ENCODE data around the gene APPBP2. TPM values are rescaled to one million over a fixed set of nuclear protein-coding genes. Genes with fewer than 3 reads are reported as not detected.

Gene APPBP2
- total and polyA plus RNA-seq, 2 of the 8 experiments (the other 6 are each of a cell fraction or from before 2014, with no cell fraction given): 3.3 to 18.0 TPM

DNA sequence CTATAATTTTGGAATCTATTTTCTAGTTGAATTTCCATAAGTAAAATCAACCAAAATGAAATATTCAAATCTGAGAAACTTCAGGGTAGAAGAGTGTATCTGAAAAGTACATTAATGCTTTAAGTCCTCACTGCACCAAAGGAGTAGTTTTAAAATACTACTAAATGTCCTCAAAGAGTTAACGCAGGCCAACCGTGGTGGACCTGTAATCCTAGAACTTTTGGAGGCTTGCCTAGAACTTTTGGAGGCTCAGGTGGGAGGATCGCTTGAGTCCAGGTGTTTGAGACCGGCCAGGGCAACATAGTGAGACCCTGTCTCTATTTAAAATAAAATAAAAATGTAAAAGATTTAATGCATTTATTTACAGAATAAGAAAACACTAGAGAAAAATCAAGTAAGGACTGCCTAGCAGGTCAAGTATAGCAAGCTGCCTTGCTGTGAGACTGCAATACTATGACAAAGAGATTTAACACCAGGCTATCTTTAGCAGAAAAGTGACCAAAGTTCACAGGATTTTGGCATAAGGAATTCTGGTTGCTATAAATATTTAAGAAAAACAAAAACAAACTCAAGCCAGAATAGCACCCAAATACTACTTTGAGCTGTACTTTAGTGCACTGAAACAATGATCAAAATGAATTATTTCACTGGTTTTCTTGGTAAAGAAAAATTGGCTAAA lies 62.7 kb downstream of the APPBP2 start:
- H4K5ac ChIP-seq (ENCODE audit: insufficient read length, low read depth, low read length): no peak overlapping the region
- no peaks in the 10 kb centered on the region for H3K27me3 ChIP-seq (replicated peaks in 1 of 4; ENCODE audit: control insufficient read depth in 3 of 4, extremely low read depth in 1 of 4, insufficient read depth in 3 of 4, low read length in 3 of 4)
- no peak overlapping the region for H3K56ac ChIP-seq (replicated peaks; ENCODE audit: insufficient read length, low read depth, low read length)
- no peak overlapping the region for H3K9ac ChIP-seq (replicated peaks in 1 of 4; ENCODE audit: extremely low read depth in 1 of 4, low read depth in 3 of 4, low read length in 3 of 4)
- no peak overlapping the region for H2BK12ac ChIP-seq (ENCODE audit: low read depth, low read length)
- H4K20me1 ChIP-seq (replicated peaks in 1 of 2; ENCODE audit: control insufficient read depth in 1 of 2, insufficient read depth in 2 of 2, low read length in 2 of 2): no peaks in the 10 kb centered on the region
- 98% methylated on average over 4 of the region's 4 CpGs; no CpG with 5 or more reads in 1 of the 2 experiments for WGBS, 2 experiments (ENCODE audit: extremely low coverage in 1 of 2, insufficient coverage in 1 of 2, insufficient read length in 1 of 2, insufficient replicate concordance in 2 of 2, low coverage in 1 of 2, low lambda C conversion rate in 2 of 2, missing lambda C conversion rate in 1 of 2)
- POLR2A ChIA-PET (ENCODE audit: partially characterized antibody): no interaction called here
- H3K23ac ChIP-seq (ENCODE audit: insufficient read length): no peak overlapping the region
- peaks cover 5 to 56% (median 11%) of the 10 kb centered on the region in 4 experiments; a peak in 7 of 8 replicates for H3K36me3 ChIP-seq (ENCODE audit: control insufficient read depth in 2 of 4, insufficient read depth in 4 of 4, low read length in 3 of 4)
- no peak overlapping the region for H4K8ac ChIP-seq (ENCODE audit: extremely low read depth, insufficient read depth, low read length)
- no peak overlapping the region for H2BK15ac ChIP-seq (ENCODE audit: low read length)
- no peak for TF ChIP-seq EZH2 (IDR thresholded peaks at IDR 0.05; ENCODE audit: low read depth, low read length, severe bottlenecking)
- TF ChIP-seq, protein P1, sequence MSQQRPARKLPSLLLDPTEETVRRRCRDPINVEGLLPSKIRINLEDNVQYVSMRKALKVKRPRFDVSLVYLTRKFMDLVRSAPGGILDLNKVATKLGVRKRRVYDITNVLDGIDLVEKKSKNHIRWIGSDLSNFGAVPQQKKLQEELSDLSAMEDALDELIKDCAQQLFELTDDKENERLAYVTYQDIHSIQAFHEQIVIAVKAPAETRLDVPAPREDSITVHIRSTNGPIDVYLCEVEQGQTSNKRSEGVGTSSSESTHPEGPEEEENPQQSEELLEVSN (IDR thresholded peaks at IDR 0.05): no peak
- no peak for TF ChIP-seq RFX5 (IDR thresholded peaks at IDR 0.05; ENCODE audit: borderline replicate concordance, low read depth, low read length)
- TF ChIP-seq GABPA (IDR thresholded peaks at IDR 0.05; ENCODE audit: borderline replicate concordance, insufficient read depth, low read length): no peak
- TF ChIP-seq MAFK (IDR thresholded peaks at IDR 0.05; ENCODE audit: low read depth, low read length): no peak
- TF ChIP-seq YY1 (IDR thresholded peaks at IDR 0.05; ENCODE audit: low read depth, low read length): no peak
- TF ChIP-seq SIRT6 (IDR thresholded peaks at IDR 0.05; ENCODE audit: low read length): no peak
- no peak for TF ChIP-seq TAF7 (optimal IDR thresholded peaks at IDR 0.05; ENCODE audit: borderline replicate concordance, low read depth, low read length)
- H3K4me1 ChIP-seq (replicated peaks in 1 of 4; ENCODE audit: control insufficient read depth in 3 of 4, insufficient read depth in 4 of 4, low read length in 3 of 4): no peaks in the 10 kb centered on the region
- H3K23me2 ChIP-seq (ENCODE audit: low read depth, low read length): no peaks in the 10 kb centered on the region
- H2BK120ac ChIP-seq (replicated peaks; ENCODE audit: low read depth, low read length): no peak overlapping the region
- H3K14ac ChIP-seq (ENCODE audit: insufficient read length): no peak overlapping the region
- no peaks in the 10 kb centered on the region for H3K79me2 ChIP-seq (ENCODE audit: control insufficient read depth in 1 of 2, insufficient read depth in 2 of 2, low read length in 2 of 2)
- H2BK5ac ChIP-seq (ENCODE audit: low read depth, low read length): no peak overlapping the region
- H2BK20ac ChIP-seq (ENCODE audit: low read length): no peak overlapping the region
- H4K91ac ChIP-seq (replicated peaks; ENCODE audit: insufficient read length, low read length): no peak overlapping the region
- H3K79me1 ChIP-seq (ENCODE audit: low read depth, low read length): no peaks in the 10 kb centered on the region
- no peaks in the 10 kb centered on the region for H3K9me3 ChIP-seq (ENCODE audit: insufficient read depth in 2 of 2, low read depth in 1 of 2, low read length in 1 of 2)
- no peak overlapping the region for H3K4me2 ChIP-seq (ENCODE audit: insufficient read depth in 1 of 2, low read depth in 2 of 2, low read length in 2 of 2)
- FAIRE-seq (no peak), DNase-seq (ENCODE audit: low read depth in 1 of 2, low spot score in 2 of 2) (no peak)
- H2AFZ ChIP-seq (ENCODE audit: low read length): no peak overlapping the region
- CTCF ChIA-PET (ENCODE audit: partially characterized antibody): interaction anchor here (0.6 to 1.1 kb wide), 2 partner anchors 177 to 279 kb away, joined by 3 read pairs; no protein-coding TSS in a partner anchor
- H3K27ac ChIP-seq (ENCODE audit: low read depth, low read length): no peak overlapping the region
- no peak overlapping the region for H3K4ac ChIP-seq (replicated peaks; ENCODE audit: insufficient read length, low read depth, low read length)
- H2AK5ac ChIP-seq (ENCODE audit: low read depth, low read length): no peak overlapping the region
- no peak overlapping the region for H3K18ac ChIP-seq (ENCODE audit: extremely low read depth, low read length)
- no peak overlapping the region for H3K4me3 ChIP-seq (ENCODE audit: extremely low read depth in 1 of 4, insufficient read depth in 2 of 4, low read depth in 3 of 4, low read length in 4 of 4)

Measured in H1 (cell line).